ENCODE results near the gene DSG4.

DSG4 gene

DNA sequence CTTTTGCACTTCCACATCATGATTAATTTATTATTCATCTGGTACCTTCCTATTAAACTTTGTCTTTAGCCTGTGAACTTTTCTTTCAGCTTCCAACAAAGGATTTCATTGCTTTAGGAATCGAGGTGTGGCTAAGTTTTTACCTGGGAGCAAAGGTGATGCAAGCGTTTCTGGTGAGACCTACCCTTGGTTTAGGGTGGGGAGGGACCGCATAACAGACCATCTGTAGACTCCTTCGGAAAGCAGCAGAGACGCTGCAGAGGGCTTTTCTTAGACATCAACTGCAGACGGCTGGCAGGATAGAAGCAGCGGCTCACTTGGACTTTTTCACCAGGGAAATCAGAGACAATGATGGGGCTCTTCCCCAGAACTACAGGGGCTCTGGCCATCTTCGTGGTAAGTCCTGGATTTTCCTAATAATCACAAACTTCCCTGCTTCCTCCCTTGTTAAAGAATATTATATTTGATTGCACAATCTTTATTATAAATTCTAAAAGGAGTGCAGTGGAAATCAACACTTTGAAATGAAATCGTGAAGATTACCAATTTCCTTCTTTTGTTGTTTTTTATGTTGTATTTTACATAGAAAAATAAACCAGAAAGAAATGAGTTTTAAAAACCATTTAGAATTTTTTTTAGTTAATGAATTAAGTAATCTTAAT lies 71.1 kb downstream of the DSG4 start, which contains the start of gene DSG3:
DSG3 (plus strand) TSS at position 212 of the 662 bp plus-strand sequence; CDS start at position 349, 137 bp downstream.
- peak; percentile 85 for DNase-seq (ENCODE audit: low spot score)

DNA sequence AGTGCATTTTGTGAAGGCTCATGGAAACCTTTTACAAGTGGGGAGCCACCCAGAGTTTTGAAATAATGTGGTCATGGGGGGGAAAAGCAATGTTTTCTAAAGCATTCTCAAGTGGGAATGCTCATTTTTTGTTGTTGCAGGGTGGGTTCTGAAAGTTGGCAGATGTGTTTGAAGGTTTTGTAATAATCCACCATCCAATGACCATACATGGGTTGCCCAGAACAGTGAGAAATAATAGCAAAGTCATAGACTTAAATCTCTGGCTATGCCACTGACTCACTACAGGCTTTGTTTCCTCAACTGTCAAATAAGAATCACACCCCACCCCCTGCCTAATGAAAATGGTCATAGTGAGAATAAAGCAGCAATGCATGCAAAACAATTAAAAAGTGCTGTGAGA lies 73.8 kb downstream of the DSG4 start:
- no peak for DNase-seq (ENCODE audit: low spot score)

DNA sequence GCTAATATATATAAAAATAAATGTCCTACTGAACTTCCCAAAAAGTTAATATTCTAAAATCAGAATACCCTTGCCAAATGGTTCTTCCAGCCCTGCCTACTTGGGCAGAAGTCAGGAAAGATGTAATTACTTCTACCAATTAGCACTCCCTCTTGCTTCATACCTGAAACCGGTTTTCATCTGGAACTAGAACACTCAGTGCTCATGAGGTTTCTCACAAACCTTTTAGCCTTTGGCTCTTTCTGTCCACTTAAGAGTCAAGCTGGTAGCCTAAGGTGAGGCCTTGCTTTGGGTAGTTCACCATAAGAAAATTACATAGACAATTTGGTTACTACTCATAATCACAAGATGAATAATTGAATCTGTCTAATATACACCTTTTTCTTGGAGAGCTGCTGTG lies 75.0 kb downstream of the DSG4 start:
- DNase-seq (ENCODE audit: low spot score) = peak; percentile 46

DNA sequence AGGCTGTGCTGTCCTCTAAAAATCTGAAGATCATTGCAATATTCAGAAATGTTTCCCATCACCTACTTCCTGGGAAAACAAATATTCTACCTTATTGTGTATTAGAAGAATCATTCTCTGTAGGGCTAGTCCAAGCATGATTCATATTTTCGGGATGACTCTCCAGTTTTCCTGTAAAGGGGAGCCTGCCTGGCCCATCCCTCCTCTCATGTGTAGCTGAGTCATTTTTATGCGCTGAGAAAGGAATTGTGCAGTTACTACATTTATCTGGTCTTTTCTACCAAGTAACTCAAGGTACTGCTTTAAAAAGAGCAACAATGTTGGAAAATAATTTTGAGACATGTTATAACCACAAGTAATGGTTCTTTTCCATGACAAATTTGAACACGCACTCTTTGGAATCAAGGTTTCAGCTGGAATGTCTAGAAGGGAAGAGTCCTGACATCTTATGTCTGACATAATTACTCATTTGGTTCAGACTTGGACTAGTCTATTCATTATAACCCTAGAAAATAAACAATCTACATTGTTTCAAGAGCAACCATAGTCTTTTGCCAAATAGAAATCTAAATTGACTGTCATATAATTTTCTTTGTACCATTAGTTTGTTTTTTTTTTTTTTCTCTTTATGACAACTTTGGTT lies 77.6 kb downstream of the DSG4 start:
- DNase-seq (ENCODE audit: low spot score) = peak; percentile 92

Data from LoVo (cell line).